HG03432 (cell line): ENCODE measurements around the gene PIK3R1.

Source experiments
- ATAC-seq: cut with Tn5 transposase; IDR thresholded peaks from one replicate; pipeline ENCODE4 v1.9.1; 2021; ENCODE audit warnings: mild to moderate bottlenecking, moderate library complexity; ENCODE audit not compliant: unreplicated experiment

PIK3R1 gene

DNA sequence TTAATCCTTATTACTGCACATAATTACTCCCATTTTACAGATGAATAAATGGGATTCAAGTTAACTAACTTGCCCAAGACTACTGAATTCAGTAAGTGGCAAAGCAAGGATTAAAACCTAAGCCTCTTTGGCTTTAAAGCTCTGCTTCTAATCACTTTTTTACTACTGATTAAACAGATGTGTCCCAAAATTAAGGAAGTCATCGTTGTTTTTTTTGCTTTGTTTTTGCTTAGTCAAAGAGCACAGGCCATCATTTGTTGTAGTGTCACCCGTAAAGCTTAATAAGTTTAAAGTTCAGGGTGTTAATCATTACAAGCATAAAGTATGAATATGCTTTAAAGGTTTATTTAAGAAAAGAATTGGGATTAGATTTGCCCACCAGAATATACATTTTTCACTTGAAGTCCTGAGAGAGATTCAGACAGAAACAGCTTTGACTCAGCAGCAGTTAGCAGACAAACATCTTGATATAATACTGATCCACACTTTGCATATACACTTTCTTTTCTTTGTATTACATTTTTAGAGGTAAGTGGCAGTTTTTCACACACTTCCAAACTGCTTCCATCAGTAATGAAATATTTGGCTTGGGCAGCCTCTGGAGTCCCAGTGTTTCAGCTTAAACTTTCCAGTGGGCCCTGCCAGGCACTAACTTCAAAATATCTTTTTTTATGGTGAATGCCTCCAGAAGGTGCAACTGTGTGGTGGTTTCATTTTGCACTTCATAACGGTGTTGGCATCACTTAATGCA is 52.7 kb downstream of the PIK3R1 start:
- no peak for ATAC-seq

DNA sequence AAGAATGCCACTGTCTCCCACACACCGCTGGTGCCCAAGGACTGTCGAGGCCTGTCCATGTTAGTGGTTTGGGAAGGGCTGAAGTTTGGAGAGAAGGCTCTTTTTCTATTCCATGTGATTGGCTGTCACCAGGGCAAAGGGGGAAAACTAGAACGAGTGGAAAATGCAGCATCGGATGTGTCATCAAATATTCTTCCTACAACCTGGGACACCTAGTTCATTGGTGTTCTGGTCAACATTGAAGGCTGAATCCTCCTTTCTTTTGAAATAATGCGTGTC is 53.2 kb downstream of the PIK3R1 start:
- no peak for ATAC-seq

GRCh38 chr5:68269820-68270219 is 54.3 kb downstream of the PIK3R1 start:
- no peak for ATAC-seq

DNA sequence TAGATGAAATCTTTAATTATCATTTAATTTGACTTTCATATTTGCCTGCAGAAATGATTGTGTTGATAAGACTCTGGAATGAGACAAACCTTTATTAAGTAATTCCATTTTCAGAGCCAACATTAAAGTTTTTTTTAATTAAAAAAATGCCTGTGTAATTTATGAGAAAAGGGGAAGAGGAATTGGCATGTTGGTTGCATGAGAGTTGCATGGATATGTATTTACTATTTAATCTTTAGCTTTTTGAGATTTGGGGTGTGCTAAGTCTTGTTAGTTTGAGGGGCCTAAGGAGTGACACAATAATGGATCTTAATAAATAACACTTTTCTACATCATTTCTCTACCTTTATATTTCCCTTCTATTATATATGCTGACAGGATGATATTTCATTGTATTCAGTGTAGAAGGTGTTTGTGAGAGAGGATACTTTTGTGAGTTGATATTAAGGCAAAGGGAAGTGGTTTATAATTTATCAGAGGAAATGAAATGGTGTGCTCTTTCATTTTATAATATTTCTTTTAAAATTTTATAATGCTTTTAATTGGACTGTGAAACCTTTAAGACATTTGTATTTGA is 54.9 kb downstream of the PIK3R1 start:
- no peak for ATAC-seq

DNA sequence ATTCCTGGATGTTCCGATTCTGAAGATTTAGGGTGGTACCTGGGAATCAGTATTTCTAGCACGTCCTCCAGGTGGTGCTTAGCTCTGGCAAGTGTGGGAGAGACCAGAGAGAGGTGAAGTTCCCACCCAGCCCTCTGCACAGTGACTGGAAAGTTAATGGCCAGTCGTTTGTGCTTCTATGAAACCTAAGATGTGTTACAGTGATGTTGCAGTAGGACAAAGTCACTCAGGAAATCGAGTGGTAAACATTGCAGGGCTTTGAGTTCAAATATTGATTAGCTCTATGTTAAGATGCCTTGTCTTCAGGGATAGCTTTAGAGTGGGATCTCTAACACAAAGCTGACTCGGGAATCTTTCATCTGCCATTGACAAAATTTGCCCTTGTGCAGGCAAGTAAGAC is 55.6 kb downstream of the PIK3R1 start:
- ATAC-seq, result no peak

DNA sequence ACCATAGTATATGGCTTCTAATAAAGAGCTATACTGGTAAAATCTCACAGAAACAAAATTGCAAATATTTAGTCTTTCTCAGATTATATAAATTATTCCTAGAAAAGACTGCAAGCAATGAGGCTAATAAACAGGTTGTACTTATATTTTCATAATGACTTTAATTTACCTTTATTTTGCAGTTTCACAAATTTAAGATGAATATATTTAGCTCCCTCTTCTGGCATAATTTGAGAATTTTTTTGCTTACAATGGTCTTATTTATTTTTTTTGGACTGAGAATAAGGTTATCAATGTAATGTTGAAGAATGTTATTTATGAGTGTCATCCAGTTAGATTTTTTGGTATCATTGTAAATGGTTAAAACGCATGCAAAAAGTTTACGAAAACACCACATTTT is 56.7 kb downstream of the PIK3R1 start:
- no peak for ATAC-seq

- peak; percentile 66 for ATAC-seq
Observed at GRCh38 chr5:68273717-68274409, 58.3 kb downstream of the PIK3R1 start.

DNA sequence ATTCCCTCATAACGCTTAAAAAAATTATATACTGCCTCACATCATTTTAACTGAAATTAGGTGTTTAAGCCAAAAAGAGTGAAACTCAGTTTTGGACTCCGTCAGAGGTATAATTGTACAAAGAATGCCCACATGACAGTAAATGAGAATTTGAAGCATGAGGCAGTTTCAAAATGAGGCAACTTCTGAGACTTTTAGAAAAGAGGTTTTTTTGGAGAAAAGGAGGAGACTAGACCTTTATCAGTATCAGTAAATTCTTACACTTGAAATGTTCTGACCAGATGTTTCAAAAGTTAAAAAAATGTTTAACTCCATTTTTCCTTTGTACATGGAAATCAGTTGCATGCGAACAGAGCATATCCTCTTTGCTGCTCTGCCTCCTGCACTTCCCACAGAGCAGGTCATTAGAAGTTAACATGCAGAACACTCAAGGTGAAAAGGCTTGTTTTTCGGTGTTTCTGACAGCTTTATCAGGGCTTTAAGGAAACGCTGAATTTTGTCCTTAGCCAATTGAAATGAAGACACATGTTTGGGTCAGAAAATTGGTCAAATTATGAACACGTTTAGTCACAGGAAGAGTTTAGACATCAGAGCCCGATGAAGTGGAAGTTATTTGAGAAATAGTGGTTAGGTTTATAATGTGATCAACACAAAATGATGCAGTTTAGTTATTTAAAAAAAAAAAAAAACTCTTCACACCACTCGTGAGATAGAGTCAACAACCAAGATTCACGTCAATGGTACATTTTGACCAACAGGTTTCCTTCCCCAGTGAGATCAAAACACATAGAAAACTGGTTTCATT is 59.5 kb downstream of the PIK3R1 start:
- peak; percentile 70 for ATAC-seq

- no peak for ATAC-seq
Observed at GRCh38 chr5:68276740-68277139, 61.2 kb downstream of the PIK3R1 start.

- no peak for ATAC-seq
Observed at GRCh38 chr5:68277431-68277830, 61.9 kb downstream of the PIK3R1 start.

GRCh38 chr5:68279984-68280383 is 64.4 kb downstream of the PIK3R1 start:
- ATAC-seq, result no peak

DNA sequence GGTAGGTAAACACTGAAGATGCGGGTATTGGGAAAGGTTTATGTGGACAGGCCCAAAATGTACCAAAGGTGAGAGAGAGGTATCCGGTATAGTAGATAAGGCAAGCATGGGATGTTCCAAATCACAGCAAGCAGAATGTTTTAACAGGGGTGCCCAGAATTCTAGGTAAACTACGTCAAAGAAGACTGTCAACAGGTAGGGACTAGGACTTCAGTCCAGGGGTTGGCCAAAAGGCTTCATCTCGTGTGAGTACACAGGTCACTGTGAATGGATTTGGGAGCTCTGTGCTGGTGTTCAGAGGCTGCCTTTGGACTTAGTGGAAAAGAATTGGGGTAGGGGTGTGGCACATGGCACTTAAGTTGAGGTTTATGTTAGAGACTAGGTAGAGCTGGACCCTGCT is 66.4 kb downstream of the PIK3R1 start:
- no peak for ATAC-seq

DNA sequence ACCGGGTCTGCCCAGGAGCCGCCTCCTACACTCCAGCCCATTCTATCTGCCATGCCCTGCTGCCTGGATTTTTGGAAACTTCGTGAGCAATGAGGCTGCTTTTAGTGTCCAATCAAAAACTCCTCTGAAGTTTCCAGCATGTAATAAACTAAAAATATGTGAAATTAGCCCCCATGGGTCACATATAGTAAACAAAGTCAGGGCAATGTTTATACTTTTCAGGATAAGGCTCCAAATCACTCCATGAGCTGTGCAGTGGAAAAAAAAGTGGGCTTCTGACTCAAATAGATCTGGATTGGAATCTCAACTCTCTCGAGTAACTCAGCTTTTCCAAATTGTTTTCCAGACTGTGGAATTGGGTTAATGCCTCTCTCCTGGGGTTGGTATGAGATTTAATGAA is 68.2 kb downstream of the PIK3R1 start:
- no peak for ATAC-seq

DNA sequence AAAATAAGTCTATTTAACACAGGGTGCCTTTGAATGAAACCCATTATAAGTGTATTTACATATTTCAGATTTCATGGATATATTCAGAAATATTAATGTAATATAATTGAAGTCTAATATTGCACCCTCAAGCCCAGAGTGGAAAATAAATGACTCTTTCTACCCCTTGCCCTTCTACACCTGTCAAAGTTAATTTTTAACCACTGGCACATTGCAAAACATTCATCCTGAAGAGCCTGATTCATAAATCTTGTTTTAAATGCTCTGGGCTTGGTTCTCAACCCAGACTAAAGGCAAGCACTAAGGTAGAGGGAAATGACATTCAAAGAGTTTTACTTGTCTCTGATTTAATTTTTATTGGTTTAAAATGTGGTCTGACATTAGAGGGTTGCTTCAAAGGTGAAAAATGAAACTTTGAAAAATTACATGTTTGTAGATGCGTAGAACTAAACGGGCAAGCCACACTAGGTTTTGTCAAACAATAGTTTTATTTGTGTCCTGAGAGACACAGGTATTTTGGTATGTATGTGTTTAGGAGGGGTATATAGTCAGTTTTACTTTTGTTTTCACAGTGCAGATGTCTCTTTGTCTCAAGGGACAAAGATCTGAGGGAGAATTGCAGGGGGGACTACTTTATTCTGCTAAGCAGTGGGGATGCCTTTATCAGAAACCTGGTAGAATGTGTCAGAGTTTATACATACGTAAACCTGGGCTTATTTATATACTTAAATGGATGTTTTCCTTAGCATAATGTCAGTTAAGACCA is 69.7 kb downstream of the PIK3R1 start:
- peak; percentile 25 for ATAC-seq

DNA sequence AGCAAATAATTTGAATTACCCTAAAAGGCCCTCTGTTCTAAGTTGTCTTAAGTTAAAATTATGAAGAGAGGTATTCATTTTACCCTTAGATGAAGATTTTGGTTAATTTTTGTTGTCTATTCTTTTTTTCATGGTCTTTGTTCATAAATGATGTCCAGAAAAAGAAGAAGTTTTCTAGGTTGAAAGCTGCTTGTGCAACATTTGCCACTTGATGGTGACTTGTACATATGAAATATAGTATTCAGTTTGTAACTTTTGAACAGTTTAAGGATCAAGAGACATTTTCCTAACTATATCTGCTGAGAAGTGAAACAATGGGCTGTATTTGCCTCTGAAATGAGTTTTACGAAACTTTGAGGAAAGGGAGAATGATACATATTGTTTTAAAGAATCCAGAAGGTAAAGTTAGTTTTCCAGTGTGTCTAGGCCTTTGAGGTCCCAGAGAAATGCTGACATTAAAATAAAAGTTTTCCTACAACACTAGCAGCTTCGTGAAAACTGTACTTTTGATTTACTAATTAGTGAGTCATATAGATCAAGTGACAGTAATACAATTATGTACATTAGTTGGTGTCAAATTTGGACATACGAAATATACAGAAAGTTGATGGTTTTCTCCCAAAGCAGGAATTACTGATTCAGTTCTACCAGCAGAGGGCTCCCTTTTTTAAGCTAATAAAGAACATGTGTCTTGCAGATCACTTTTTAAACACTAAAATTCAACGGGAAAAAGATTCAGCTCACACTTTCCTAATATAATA is 70.5 kb downstream of the PIK3R1 start:
- no peak for ATAC-seq

GRCh38 chr5:68286612-68286912 is 71.0 kb downstream of the PIK3R1 start:
- no peak for ATAC-seq

GRCh38 chr5:68287631-68287975 is 72.0 kb downstream of the PIK3R1 start:
- no peak for ATAC-seq

DNA sequence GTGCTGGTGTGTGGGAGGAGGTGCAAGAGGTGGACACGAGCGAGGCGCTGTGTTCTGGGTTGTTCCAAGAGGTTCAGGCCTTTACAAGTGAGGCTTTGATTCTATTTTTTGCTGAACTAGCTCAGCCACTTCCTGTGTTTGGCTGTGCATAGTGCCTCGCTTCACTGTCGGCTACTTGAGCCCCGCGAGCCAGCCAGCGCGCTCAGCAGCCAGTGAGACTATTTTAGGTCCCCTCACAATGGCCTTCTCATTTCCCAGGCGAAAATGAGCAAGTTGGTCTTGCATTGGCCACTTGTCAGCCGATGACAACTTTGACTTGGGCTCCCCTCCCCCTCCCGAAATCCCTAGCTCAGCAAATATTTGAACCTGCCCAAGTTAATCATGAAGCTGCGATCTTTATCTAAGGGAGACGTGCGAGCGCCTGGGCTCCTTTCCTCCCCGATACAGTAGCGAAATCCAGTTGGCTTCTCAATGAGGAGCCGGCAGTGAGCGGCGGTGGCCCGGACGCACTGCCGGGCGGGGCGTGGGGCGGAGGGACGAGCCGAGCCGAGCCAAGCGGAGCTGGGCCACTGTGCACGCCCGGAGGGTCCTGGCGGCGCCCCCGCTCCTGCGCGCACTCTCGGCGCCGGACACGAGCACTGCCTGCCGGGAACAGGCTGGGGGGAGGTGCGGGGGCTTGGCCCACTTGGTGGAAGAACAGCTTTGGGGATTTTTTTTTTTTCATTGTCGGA is 72.6 kb downstream of the PIK3R1 start:
- ATAC-seq, result peak; percentile 79

- peak; percentile 19 for ATAC-seq
Observed at GRCh38 chr5:68288707-68289134, 73.2 kb downstream of the PIK3R1 start.

DNA sequence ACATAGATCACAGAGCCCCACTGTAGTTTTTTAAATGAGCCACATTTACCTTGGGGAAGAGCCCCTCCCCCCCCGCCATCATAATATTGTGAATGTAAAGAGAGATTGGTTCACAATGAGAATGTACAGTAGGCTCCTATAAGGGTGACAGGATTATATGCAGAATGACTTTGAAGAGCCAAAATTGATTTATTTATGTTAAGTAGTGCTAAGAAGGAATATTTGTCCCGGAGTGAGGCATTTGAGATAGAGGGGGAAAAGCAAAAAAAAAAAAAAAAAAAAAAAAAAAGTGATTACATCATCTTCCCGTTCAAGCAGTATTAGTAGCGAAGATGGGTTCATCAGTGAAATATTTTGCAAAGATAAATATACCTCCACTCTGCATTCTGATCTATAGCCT is 73.9 kb downstream of the PIK3R1 start:
- no peak for ATAC-seq
